ENCODE data around the gene UGT1A3.
"Not testable (repeated sequence)": the region's sequence is repeated elsewhere in the genome, so short reads cannot be mapped to it uniquely, and the experiment has no call there.

UGT1A3 gene

DNA sequence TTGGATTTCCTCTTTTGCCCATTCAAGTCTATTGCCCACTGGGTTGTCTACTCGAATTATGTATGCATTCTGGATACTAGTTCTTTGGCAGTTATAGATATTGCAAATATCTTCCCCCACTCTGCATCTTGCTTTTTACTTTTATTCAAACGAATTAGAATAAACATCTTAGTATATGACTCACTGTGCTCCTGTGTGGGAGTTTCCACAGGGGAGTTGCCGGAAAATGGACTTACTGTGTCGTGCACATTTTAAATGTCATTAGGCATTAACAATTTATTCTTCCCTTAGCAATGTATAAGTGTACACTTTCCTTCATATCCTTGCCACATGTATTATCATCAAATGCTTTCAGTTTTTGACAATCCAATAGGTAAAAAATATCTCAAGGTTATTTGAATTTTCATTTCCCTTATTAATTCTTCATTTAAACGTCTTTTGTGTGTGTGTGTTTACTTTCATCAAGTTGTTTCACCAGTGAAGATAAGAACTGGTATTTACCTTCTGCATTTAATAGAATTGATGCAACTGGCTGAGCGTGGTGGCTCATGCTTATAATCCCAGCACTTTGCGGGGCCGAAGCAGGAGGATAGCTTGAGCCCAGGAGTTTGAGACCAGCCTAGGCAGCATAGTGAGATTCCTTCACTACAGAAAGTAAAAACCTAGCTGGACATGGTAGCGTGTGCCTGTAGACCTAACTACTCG lies 20.8 kb upstream of the UGT1A3 start:
- peak in 2 of 56 donors; percentile 1 to 3 for DNase-seq

DNA sequence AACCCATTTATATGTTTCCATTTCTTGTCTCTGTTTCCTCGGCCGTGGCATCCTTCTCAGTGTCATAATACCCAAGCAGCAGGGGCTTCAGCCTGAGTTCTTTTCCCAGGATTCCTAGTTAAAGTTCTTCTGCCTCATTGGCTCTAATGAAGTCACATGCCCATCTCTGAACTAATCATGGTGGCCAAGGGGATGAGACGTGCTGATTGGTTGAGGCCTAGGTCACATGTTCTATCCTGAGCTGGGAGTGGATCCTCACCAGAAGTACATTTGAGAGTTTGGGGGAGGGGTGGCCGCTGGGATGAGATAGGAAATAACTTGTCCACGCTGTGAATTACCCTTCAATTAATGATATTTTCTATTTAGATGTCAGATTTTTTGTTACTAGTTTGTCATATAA lies 19.9 kb upstream of the UGT1A3 start:
- no peak for DNase-seq

DNA sequence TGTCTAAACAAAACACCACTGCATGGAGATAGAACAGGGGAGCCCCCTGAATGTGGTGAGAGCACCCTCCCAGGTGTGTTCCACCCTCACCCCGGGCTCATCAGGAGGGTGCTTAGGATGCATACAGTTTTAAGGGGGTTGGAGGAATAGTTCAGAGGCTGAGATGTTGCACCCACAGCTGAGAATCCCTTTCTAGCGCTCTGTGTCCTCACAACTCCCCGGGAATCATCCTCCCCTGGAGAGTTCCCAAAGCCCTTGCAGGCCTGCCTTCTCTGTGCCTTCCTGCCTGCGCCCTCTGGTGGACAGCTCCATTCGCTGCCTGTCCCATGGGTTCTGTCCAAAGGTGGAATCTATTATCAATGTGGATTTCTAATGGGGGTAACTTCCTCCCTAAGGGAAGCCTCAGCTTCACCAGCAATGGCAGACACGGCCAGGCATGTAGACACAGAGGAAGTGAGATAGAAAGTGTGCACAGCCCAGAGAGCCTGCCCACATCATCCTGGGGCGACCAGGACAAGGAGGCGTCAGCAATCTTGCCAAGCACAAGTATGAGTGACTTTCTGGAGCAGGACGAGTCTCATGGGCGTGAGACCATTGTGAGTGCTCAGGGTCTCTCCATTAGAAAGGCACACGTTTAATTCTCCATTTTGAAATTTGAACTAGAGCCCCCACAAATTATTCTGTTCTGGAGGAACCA lies 17.4 kb upstream of the UGT1A3 start:
- DNase-seq: peak in 46 of 56 donors; percentile 2 to 76 (median 31)

DNA sequence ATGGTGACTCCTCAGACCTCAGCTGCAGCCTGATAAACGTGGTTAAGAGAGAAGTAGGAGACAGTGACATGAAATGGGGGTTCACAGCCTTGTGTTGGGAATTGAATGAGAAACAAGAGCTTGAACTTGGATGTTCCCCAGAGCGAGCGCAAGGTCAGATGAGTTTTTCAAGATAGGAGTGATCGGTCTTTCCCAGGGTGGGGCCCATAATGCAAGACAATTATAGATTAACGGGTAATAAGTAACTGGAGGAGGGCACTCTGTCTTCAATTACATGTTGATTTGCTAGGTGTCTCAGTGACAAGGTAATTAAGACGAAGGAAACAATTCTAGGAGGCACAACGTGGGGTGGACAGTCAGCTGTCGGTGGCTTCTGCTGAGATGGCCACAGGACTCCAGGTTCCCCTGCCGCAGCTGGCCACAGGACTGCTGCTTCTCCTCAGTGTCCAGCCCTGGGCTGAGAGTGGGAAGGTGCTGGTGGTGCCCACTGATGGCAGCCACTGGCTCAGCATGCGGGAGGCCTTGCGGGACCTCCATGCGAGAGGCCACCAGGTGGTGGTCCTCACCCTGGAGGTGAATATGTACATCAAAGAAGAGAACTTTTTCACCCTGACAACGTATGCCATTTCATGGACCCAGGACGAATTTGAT lies 16.1 kb upstream of the UGT1A3 start, which contains the start of gene UGT1A5:
UGT1A5 (plus strand) TSS at position 297 of the 651 bp plus-strand sequence; CDS start at position 382, 85 bp downstream.
- no peak for DNase-seq

DNA sequence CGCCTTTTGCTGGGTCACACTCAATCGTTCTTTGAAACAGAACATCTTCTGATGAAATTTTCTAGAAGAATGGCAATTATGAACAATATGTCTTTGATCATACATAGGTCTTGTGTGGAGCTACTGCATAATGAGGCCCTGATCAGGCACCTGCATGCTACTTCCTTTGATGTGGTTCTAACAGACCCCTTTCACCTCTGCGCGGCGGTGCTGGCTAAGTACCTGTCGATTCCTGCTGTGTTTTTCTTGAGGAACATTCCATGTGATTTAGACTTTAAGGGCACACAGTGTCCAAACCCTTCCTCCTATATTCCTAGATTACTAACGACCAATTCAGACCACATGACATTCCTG lies 15.6 kb upstream of the UGT1A3 start:
- no peak for DNase-seq

DNA sequence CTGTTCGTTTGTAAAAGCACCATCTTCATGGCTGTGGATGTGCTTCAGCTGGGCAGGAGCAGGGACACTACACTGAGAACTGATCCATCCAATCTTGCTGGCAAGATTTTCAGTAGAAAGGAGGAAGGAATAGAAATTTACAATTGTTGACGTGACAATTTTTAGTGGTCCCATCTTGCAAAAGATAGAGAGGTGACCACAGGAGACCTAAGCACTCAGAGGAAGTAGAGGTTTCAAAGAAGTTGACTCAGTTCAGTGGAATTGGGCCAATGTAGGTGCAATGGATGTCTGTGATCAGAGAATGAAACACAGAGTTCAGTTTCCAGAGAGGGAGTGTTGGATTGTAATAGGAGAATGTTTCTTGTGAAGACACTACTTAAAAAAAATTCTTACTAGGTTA lies 14.7 kb upstream of the UGT1A3 start:
- no peak for DNase-seq

DNA sequence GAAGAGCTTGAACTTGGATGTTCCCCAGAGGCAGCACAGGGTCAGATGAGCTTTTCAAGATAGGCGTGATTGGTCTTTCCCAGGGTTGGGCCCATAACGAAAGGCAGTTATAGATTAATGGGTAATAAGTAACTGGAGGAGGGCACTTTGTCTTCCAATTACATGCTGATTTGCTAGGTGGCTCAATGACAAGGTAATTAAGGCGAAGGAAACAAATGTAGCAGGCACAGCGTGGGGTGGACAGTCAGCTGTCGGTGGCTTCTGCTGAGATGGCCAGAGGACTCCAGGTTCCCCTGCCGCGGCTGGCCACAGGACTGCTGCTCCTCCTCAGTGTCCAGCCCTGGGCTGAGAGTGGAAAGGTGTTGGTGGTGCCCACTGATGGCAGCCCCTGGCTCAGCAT lies 10.3 kb upstream of the UGT1A3 start, which contains the start of gene UGT1A4:
UGT1A4 (plus strand) TSS at position 185 of the 400 bp plus-strand sequence; CDS start at position 270, 85 bp downstream.
- no peak for DNase-seq

DNA sequence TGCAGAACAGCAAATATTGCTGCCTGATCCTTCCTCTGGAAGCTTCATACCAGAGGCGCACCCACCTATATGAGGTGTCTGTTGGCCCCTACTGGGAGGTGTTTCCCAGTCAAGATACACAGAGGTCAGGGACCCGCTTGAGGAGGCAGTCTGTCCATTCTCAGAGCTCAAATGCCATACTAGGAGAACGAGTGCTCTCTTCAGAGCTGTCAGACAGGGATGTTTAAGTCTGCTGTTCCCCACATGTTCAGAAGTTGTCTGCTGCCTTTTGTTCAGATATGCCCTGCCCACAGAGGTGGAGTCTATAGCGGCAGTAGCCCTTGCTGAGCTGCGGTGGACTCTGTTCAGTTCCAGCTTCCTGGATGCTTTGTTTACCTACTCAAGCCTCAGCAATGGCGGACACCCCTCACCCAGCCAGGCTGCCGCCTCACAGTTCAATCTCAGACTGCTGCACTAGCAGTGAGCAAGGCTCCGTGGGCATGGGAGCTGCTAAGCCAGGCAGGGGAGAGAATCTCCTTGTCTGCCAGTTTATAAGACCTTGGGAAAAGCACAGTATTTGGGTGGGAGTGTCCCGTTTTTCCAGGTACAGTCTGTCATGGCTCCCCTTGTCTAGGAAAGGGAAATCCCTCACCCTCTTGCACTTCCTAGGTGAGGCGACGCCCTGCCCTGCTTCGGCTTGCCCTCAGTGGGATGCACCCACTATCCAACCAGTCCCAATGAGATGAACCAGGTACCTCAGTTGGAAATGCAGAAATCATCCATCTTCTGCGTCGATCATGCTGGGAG lies 8.2 kb downstream of the UGT1A3 start:
- DNase-seq: not testable (repeated sequence)

DNA sequence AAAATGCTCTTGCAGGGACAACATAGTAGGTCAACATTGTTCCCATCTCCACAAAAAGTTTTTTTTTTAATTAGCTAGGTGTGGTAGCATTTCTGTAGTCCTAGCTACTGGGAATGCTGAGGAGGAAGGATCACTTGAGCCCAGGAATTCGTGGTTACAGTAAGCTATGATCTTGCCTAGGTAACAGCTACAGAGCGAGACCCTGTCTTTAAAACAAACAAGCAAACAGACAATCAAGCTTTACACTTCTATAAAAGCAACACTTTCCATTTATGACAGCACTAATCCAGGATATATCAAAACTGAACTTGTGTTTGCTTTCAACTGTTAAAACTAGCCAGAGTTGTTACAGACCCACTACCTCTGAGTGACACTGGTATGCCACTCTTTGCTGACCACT lies 12.0 kb downstream of the UGT1A3 start:
- DNase-seq: no peak

DNA sequence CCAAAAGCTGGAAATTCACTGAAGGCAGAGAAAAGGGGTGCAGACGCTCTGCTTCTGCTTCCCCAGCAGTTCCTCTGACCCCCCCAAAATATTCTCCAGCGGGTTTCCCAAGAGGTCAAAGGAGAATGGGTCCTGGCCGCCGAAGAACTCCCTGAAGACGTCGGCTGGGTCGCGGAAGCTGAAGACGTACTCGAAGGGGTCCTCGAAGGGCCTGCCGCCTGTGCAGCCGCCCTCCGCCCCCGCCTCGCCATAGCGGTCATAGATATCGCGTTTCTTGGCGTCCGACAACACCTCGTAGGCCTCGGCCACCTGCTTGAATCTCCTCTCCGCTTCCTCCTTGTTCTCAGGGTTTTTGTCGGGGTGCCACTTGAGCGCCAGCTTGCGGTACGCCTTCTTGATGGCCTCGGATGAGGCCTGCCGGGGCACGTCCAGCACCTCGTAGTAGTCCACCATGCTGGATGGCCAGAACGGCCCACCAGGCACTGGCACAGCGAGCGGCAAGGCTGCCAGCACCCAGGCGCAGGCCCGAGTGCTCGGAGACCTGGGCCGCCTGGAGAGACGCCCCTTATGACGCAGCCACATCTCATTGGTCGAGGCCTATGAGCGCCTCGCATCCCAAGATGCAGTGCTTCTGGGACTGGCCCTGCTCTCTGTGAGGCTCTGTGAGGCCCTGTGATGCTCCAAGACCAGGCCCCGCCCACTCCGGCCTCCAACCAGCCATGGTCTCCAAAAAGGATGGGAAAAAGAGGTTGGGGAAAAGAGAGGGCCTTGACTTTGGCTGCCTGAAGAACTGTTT lies 14.8 kb downstream of the UGT1A3 start:
- DNase-seq: no peak

DNA sequence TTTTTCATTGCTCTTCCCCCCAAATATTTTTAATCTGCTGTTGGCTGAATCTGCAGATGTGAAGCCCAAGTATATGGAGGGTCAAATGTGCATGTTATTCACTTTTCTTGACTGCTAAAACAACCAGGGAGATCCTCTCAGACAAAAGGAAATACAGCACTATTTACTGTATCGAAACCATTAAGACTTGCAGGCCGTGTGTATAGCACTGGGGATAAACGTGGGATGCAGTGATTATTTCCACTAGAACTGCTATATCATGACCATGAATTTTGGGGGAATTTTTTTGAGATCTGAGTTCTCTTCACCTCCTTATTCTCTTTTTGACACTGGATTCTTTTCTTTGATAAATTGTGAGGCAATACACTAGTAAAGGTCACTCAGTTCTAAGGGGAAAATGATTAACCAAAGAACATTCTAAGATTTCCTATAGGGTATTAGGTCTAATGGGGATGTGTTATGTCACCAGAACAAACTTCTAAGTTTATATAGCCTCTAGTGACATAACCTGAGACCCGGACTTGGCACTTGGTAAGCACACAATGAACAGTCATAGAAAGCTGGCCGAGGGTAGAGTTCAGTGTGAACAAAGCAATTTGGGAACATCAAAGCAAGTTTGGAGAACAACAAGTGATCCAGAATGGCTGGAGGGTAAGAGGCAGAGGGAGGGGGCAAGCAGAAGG lies 16.4 kb downstream of the UGT1A3 start:
- DNase-seq: no peak

DNA sequence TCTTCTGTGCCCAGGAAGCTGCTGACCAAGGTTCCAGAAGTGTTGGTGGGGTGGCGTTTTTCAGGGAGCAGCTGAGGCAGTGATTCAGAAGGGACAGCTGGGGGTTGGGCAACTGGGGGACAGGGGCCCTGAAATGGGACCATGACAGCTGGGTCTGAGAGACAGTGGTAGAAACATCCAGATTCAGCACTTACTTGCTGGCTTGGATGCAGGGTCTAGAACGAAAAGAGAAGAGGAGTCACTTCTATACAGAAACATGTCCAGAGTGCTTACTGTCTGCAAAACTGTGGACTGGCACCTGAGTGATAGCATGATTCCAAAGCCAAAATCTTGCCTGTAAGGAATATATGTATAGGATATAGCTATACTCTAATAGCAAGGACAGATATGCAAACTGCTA lies 17.0 kb downstream of the UGT1A3 start:
- DNase-seq: not testable (repeated sequence)

DNA sequence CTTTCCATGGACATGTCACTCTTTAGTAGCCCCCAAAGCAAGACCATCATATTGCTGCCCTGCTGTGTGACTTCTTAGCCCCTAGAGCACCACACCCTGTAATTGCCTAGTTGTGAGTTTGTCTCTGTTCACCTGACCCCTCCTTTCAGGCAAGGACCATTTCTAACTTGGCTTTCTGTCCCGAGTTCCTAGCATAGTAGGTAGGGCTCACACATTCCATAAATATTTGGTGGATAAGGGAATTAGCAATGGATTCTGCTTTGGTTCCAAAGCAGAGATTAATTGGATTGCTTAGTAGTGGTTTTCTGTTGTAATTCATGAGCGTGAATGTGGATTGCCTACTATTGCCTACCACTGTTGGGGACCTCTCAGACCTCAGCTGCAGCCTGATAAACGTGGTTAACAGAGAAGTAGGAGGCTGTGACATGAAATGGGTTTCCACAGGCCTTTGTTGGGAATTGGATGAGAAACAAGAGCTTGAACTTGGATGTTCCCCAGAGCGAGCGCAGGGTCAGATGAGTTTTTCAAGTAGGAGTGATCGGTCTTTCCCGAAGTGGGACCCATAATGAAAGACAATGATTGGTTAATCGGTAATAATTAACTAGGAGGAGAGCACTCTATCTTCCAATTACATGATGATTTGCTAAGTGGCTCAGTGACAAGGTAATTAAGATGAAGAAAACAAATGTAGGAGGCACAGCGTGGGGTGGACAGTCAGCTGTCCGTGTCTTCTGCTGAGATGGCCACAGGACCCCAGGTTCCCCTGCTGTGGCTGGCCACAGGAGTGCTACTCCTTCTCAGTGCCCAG lies 17.8 kb downstream of the UGT1A3 start:
- DNase-seq: no peak

DNA sequence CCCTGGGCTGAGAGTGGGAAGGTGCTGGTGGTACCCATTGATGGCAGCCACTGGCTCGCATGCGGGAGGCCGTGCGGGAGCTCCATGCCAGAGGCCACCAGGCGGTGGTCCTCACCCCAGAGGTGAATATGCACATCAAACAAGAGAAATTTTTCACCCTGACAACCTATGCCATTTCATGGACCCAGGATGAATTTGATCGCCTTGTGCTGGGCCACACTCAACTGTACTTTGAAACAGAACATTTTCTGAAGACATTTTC lies 18.4 kb downstream of the UGT1A3 start:
- no peak for DNase-seq

DNA sequence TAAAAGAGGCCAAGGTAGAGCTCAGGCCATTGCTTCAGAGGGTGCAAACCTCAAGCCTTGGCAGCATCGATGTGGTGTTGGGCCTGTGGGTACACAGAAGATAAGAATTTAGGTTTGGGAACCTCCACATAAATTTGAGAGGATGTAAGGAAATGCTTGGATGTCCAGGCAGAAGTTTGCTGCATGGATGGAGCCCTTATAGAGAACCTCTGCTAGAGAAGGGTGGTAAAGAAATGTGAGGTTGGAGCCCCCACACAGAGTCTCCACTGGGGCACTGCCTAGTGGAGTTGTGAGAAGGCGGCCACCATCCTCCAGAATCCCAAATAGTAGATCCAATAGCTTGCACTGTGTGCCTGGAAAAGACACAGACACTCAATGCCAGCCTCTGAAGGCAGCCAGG lies 21.8 kb downstream of the UGT1A3 start:
- DNase-seq: not testable (repeated sequence)

DNA sequence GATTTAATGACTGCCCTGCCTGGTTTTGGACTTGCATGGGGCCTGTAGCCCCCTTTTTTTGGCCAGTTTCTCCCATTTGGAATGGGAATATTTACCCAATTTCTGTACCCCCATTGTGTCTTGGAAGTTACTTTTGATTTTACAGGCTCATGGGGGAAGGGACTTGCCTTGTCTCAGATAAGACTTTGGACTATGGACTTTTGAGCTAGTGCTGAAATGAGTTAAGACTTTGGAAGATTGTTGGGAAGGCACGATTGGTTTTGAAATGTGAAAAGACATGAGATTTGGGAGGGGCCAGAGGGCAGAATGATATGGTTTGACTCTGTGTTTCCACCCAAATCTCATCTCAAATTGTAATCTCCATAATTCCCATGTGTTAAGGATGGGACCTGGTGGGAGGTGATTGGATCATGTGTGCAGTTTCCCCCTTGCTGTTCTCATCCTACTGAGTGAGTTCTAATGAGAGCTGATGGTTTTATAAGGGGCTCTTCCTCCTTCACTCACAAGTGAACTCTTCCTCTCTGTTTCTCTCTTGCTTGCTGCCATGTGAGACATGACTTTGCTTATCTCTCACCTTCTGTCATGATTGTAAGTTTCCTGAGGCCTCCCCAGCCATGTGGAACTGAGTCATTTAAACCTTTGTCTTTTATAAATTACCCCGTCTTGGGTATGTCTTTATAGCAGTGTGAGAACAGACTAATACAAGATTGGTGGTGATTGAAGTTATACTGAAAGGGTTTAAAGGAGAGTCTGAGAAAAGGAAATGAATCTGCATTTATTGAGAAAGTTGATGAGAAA lies 22.6 kb downstream of the UGT1A3 start:
- not testable (repeated sequence) for DNase-seq

DNA sequence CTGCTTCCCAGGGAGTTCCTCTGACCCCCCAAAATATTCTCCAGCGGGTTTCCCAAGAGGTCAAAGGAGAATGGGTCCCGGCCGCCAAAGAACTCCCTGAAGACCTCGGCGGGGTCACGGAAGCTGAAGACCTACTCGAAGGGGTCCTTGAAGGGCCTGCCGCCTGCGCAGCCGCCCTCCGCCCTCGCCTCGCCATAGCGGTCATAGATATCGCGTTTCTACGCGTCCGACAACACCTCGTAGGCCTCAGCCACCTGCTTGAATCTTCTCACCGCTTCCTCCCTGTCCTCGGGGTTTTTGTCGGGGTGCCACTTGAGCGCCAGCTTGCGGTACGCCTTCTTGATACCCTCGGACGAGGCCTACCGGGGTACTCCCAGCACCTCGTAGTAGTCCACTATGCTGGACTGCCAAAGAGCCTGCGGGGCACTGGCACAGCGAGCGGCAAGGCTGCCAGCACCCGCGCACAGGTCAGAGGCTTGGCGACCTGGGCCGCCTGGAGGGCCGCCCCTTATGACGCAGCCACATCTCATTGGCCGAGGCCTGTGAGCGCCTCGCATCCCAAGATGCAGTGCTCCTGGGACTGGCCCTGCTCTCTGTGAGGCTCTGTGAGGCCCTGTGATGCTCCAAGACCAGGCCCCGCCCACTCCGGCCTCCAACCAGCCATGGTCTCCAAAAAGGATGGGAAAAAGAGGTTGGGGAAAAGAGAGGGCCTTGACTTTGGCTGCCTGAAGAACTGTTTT lies 26.2 kb downstream of the UGT1A3 start:
- DNase-seq: no peak
